HG03520 (cell line): ENCODE results near the gene IZUMO4.
"Not testable (repeated sequence)": the region's sequence is repeated elsewhere in the genome, so short reads cannot be mapped to it uniquely, and the experiment has no call there.

Experiments used
- ATAC-seq: cut with Tn5 transposase; IDR thresholded peaks from one replicate; pipeline ENCODE4 v1.9.1; 2021; ENCODE audit warnings: mild to moderate bottlenecking, moderate library complexity; ENCODE audit not compliant: unreplicated experiment

IZUMO4 gene

DNA sequence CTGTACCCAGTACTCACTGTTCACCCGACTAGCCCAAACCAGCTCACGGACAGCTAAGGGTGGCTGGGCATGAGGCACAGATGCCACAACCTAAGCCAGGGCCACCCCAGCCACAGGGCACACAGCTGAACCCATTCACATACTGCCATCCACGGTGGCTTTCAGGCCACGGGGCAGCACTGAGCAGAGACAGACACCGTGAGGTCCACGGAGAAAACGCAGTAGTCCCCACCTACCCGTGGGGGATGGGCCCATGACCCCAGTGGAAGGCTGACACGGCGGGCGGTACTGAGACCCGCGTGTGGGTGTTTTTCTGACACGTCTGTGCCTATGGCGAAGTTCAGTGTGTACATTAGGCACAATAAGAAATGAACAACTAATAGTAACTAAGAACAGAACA, 25.5 kb downstream of the IZUMO4 start:
- no peak for ATAC-seq

DNA sequence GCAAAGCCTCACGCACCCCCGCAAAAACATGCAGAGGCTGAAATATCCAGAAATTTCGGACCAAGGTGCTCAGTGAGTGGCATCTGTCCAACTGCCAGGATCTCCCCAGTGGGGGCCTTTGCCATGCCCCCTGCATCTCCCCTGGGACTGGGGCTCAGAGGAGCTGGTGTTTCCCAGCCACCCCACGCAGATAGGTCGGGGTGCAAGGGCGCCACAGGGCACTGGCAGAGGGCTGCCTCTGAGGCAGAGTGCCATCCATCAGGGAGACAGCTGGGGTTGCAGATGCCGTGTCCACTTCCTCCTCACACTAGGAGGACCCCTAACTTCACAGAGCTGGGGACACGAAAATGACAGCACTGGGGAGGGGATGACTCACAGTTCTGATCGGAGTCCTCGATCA, 26.3 kb downstream of the IZUMO4 start:
- no peak for ATAC-seq

DNA sequence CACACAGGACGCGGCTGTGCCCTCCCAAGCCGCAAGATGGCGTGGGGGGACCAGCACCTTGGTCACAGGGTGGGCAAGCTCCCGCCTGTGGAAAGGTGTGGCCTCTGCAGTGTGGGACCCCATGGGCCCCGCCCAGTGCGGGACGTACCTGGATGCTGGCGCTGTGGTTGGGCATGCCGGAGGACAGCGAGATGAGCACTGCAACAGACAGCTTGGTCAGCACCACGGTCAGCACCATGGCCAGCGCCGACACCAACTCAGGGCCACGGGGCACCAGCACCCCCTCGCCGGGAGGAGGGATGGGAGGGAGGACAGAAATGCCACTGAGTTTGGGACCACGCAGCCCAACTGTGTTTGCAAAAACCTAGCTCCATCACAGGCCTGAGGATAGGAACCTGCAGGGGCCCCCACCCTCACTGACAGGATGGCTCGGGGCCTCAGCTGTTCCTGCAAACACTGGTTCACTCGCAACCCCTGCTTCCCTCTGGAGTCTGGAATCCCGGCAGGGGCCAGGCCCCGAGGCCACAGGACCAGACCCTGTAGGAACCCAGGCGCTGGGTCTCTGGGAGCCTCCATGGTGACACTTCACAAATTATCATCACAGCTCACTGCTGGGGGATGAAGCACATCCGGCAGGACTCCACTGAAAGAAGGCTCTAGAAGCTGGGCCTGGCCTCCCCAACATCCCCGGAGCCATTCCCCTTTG, 27.1 kb downstream of the IZUMO4 start:
- no peak for ATAC-seq

DNA sequence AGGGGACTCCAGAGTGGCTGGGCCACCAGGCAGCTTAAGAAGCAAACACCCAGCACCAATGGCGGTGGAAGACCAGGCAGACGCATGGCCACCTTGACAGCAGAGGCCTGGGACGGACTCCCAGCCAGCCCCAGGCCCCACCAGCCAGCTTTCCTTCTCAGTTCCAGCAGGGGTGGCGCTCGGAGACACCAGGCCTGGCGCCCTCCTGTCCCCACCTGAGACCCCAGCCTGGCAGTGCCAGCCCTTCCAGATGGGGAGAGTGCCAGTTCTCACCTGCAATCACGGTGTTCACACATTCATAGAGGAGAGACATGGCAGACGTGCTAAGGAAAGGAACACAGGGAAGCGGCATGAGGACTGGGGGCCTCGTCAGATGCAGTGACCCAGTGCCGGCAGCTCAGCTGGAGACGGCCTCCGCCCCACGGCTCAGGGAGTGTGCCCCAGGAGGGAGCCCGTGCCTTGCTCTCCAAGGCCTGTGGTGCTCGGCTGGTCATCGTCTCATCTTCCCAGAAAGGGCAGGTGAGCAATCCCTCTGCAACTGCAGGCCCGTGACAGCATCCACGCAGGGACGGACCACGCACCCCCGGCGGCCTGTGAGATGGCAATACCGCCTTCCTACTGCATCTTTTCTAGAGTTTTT, 30.3 kb downstream of the IZUMO4 start:
- ATAC-seq = no peak

DNA sequence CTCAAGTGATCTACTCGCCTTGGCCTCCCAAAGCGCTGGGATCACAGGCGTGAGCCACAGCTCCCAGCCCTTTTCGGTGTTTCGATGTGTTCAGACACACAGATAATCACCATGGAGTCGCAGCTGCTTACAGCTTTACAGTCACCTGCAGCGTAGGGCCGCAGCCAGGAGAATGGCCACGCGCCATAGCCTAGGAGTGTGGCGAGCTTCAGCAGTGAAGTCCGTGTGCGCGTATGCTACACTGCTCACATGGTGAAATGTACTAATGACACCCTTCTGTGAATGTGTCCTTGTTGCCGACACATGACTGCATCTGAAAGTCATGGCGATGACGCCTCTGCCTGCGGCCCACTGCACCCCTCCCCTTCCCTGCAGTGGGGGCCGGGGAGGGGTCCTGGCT, 31.0 kb downstream of the IZUMO4 start:
- ATAC-seq = no peak

DNA sequence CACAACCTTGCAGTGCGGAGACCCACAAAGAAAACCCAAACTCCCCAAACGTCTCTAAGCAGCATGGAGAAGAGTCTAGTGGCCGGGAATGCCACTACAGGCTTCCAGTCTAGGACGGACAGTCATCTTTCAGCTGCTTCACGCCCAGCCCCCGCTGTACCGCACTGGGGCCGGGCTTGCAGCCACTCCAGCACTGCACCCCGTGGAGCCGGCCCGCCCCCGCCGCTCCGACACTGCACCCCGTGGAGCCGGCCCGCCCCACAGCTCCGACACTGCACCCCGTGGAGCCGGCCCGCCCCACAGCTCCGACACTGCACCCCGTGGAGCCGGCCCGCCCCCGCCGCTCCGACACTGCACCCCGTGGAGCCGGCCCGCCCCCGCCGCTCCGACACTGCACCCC, 31.5 kb downstream of the IZUMO4 start:
- ATAC-seq = not testable (repeated sequence)

DNA sequence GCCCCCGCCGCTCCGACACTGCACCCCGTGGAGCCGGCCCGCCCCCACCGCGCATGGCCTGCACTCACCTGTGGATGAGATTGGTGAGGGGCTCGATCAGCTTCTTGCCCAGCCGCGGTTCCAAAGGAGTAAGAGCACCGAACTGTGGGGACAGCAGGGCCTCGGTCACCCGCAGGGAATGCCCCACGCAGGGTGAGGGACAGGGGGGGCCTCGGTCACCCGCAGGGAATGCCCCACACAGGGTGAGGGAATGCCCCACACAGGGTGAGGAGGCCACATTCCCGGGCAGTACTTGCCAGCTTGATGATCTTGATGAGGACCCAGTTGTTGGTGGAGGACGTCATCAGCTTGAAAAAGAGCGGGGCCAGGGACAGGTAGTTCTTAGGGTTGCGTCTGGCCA, 32.3 kb downstream of the IZUMO4 start:
- no peak for ATAC-seq

DNA sequence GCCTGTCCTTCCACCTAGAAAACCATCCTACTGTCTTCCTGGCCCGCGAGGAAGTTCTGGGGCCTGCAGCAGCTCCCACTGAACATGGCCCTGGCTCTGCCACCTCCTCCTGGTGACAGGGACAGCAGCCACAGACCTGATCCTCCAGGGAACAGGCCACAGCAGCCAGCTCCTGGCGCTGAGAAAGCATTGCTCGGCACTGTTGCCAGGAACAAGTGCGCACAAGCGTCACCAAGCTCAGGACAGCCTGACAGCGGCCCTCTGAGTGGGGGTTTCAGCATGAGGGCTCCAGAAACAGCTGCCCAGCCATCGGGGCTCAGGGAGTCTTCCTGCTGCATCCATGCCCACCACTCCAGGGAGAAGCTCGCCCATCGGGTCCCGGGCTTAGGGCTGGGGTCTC, 32.8 kb downstream of the IZUMO4 start:
- ATAC-seq = no peak

DNA sequence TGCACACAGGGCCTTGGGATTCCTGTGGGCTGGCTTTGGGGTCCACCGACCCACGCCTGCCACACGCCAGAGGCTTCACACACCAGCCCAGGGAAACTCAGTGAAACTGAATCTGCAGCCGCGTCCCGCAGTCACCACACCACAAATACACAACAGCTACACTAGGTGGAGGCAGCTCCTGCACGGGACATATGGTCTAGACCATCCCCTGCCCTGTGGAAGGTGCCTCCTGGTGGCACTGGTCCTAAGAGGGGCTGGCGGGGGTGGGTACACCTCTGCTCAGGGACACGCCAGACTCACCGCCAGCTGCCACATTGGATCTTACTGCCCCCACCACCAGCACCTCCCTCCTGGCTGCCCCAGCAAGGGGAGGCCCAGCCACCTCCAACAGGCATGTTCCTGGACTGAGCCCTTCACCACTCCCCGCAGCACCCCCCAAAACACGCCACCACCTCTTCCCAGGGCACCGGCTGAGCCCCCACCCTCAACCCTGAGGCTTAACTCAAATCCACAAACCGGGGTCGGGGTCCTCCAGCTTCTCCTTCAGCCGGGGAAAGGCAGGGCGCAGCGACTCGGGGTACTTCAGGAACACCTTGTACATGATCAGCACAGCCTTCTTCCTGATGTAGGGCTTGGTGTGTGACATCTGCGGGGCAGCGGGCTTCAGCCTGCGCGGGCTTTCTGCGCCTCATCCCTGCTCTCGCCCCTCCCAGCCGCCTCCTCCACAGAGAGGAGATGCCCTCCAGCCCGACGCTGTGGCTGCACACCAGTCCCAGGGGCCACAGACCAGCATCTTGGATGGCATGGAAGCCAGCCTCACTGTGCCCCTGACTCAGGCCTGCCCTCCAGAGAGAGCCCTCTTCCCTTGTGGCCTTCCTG, 33.4 kb downstream of the IZUMO4 start:
- no peak for ATAC-seq

DNA sequence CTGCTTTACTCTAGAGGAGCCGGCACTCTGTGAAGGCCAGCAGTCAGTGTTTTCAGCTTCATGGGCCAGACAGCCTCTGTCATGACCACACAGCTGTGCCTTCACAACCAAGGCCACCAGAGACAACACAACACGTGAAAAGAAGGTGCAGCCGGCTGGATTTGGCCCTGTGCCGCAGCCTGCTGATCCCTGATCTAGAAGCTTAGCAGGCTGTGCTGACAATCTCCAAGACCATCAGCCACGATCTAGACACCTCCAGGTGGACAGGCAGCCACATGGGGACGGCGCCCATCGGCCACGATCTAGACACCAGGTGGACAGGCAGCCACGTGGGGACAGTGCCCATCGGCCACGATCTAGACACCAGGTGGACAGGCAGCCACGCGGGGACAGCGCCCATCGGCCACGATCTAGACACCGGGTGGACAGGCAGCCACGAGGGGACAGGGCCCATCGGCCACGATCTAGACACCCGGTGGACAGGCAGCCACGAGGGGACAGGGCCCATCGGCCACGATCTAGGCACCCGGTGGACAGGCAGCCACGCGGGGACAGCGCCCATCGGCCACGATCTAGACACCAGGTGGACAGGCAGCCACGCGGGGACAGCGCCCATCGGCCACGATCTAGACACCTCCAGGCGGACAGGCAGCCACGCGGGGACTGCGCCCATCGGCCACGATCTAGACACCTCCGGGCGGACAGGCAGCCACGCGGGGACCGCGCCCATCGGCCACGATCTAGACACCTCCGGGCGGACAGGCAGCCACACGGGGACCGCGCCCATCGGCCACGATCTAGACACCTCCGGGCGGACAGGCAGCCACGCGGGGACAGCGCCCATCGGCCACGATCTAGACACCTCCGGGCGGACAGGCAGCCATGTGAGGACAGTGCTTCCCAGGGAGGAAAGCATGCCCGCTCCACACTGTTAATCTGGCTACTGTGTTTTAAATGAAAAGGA, 34.6 kb downstream of the IZUMO4 start:
- not testable (repeated sequence) for ATAC-seq

DNA sequence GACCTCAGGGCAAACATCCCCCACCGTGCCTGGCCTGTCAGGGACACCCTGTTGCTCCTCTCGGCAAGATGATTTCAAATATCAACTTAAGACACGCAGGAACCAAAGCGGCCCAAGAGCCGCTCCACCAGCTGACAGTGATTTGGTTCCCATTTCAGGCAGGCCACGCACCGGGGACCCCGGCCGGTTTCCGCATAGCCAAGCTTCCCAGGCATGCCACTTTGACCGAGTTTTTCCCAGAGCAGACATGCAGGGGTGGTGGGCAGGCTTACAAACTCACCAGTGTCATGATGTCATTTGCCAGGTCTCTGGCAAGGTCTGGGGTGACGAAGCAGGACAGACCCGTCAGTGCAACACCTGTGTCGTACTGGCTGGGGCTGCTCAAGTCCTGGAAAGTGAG, 35.5 kb downstream of the IZUMO4 start:
- ATAC-seq = no peak

DNA sequence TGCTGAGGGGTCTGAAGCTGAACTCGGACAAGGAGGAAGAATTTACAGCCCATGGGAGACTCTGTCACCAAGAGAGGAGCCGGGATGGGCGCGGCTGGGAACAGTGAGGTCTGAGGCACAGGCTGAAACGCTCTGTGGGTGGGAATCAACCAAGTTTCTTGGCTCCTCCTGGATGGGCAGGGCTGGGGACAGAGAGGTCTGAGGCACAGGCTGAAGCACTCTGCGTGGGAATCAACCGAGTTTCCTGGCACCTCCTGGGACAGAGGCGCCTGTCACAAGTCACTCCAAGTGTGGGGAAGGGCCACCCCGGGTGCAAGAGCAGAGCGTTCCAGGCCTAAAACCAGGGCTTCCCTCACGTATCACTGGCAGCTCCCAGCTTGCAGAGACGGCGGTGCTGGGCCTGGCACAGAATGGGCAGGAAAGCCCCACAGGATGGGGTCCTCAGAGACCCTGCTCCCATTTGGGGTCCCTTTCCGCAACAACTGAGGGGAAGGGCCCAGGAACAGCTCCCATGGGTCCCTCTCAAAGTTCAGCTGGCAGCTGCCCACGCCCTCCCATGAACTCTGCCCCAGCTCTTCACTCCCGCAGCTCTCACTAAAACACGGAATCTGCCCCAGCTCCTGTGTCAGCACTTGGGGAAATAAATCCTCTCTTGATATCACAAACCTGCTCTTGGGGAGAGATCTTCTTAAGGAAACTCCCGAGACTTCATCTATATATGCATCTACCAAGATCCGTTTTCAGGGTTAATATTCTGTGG, 36.2 kb downstream of the IZUMO4 start:
- no peak for ATAC-seq

DNA sequence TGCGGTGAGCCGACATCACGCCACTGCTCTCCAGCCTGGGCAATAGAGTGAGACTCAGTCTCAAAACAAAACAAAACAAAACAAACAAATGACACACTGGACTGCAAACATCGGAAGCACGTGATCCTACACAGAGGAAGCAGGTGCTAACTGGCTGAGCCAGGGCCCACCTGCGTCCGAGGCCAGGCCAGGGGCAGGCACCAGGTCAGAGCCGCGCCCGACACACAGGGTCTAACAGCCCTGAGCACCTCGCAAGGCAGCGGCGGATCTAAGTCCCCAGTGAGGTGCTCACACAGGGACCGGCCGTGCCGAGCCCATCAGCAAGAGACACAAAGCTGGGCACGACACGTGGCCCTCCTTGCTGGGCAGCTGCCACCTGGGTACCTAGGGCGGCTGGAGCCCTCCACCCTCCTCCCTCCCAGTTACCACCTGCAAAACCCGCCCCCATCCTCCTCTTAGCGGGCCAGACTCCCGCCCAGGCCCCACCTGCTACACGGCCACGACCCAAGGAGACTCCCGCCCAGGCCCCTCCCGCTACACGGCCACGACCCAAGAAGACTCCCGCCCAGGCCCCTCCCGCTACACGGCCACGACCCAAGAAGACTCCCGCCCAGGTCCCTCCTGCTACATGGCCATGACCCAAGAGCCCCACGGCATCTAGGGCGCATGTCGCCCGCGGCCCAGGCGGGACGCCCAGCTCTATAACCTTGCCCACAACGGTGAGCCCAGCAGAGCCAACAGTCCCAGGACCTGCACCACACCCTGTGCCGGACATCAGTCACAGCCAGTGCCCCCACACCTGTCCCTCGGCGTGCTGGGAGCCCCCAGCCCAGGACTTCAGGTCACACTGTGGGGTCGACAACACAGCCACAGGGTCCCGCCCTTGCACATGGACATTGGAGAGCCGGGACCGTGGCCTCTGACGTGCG, 39.0 kb downstream of the IZUMO4 start:
- ATAC-seq = no peak

DNA sequence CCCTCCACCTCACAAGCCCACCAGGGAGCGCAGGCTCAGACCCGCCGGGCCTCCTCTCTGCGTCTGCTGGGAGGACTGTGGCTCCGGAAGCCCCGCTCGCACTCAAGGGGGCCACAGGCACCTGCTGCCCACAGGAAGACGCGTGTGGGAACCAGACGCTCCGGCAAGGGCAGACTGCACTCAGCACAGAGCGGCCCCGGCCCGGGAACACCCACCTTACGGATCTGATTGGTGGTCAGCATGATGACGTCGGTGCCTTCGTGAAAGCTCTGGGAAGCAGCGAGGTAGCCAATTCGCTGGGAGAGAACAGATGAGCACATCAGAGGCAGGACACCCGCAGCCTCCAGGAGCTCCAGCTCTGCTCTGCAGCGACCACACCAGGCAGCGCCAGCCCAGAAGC, 40.1 kb downstream of the IZUMO4 start:
- ATAC-seq = no peak

DNA sequence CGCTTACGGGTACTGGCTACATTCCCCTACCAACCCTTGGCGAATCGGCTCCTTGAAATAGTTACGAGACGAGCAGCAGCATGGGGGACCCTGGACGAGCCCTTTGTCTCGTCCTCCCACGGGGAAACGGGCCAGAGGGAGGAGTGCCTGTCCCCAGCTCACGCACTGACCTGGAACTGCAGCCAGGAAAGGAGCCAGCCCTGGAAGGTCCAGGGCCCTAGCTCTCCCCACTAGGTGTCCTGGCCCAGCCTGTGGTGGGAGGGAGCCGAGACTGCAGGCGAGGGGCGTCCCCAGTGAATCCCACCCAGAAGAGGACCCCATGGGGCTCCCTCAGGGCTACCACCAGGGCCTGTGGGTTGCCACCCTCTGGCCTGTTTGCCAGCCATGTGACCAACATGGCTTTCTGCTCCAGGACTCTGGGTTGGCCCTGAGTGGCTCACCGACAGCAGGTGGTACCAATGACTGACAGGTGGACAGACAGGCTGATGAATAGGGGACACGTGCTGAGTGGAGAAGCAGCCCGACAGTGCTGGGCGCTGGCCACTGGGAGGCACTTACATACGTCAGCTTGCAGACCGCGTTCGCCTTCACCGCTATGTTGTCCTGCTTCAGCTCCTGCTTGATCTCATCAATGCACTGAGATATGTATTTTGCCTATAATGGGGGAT, 41.5 kb downstream of the IZUMO4 start:
- ATAC-seq = no peak

DNA sequence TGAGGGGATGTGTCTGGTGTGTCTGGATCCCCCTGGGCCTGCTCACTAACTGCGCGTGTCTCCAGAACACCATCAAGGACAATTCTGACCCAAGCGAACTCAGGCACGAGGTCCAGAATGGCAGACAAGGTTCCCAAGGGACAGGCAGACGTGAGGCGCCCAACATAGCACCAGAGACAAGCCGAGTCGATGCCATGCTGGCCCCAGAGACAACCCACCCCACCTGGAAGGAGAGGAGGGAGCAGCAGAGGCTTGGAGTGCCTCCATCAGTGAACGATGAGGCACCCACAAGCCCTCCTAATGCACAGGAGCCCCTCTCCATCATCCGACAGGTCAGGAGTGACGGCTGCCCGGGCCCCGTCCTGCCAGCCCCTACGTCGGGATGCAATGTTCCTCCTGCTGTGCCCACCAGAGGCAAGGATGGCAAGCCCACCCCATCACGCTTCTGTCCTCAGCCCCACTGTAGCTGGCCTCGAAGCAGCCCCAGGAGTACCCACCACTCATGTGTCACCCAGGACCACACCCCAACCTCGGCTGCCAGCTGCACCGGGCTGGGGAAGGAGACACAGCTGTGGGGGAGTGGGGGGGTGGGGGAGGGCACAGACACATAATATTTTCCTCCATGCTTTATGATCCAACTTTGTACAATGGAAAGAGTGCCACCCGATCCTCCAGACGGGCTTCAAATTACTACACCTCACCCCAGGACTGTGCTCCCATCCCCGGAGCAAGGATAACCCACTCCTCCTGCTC, 42.8 kb downstream of the IZUMO4 start:
- ATAC-seq = no peak

DNA sequence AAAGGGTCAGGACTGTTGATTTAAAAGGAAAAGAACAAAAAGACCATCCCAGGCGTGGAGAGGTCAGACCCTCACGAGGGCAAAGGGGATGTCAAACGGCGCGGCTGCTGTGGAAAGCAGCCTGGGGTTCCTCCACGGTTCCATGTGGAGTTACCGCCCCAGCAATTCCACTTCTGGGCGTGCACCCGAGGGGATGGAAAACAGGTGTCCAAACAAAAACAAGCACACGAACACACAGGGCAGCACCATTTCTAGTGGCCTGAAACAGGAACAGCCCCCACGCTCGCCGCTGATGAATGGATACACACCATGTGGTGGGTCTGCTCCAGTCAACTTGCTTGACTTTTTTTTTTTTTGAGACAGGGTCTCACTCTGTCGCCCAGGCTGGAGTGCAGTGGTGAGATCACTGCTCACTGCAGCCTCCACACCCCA, 43.4 kb downstream of the IZUMO4 start:
- ATAC-seq = no peak
